ENCODE measurements around the gene PIK3C2G. TPM values are rescaled to one million over a fixed set of nuclear protein-coding genes. Genes with fewer than 3 reads are reported as not detected.

The PIK3C2G gene
- total RNA-seq, 2 donors from 2014 or later = 0.09 to 0.10 TPM

DNA sequence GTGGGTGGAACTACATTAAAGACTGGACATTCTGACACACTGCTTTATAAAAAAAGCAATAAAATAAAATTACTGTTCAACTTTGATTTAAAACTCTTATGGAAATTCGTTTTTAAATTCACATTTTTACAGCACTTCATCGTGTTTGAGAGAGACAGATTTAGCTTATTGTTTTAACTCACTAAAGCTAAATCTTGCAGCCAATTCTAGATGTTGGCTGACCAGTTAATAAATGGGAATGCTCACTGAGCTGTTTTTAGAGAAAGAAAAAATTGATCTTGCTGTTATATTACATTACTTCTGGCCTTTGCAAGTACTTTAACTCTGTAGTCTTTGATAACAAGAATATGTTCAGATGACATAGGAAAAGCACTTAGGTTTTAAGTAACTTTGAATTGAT is 319.4 kb downstream of the PIK3C2G start:
- DNase-seq (ENCODE audit: low spot score) = no peak
- intact Hi-C loops (cut with DNase I) = no loop called here

GRCh38 chr12:18581232-18581962 is 320.1 kb downstream of the PIK3C2G start:
- DNase-seq (ENCODE audit: low spot score) = no peak
- intact Hi-C loops (cut with DNase I) = no loop called here

DNA sequence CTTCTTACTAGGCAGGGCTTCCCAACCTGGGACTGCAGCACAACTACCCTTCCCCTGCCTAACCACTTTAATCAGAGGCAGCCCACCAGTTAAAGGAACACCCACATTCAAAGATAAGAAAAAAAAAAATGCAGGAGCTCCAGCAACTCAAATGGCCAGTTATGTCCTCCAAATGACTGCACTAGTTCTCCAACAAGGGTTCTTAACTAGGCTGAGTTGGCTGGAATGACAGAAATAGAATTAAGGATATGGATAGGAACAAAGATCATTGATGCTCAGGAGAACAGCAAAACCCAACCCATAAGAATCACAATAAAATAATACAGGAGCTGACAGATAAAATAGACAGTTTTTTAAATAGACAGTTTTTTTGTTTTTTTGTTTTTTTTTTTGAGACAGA is 322.3 kb downstream of the PIK3C2G start:
- intact Hi-C loops (cut with DNase I) = no loop called here

GRCh38 chr12:18586581-18586980 is 325.3 kb downstream of the PIK3C2G start:
- intact Hi-C loops (cut with DNase I) = no loop called here
- DNase-seq (ENCODE audit: low spot score) = no peak

More for the DNA sequence above, 322.3 kb downstream of the PIK3C2G start:
- no peak for DNase-seq (ENCODE audit: low spot score)

- intact Hi-C loops (cut with DNase I) = no loop called here
- DNase-seq (ENCODE audit: low spot score) = no peak
These were observed 328.0 kb downstream of the PIK3C2G start for GRCh38 chr12:18589316-18589715.

DNA sequence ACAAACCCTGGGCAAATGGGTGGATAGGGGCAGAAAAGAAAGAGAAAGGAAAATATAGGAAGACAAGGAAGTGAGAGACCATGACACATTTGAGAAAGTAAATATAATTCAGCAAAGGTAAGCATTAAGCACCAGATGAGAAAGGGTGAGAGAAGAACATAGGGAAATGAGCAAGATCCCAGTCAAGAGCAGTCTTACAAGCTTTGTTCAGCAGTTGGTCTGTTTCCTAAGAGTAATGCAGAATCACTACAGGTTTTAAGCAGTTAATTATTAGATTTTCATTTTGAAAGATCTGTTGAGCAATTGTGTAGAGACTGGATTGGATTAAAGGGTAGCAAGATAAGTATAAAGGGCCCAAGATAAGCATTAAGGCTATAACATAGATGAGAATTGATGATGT is 330.2 kb downstream of the PIK3C2G start:
- intact Hi-C loops (cut with DNase I) = no loop called here
- DNase-seq (ENCODE audit: low spot score) = no peak

DNA sequence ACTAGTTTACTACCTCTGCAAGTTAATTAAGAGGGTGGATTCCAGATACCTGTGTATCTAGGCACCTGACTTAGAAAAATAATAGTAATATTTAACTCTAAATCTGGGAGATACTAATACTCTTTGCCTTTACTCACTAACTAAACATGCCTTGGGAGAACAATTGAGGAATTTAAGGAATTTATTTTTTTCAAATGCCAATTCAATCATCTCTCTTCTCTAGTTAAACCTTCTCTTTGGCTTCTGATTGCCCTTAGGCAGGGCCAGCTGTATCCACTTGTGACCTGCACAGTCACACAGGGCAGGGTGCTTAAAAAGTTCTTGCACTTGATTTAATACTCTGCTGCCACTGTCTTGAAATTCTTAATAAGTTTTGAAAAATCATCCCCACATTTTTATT is 334.1 kb downstream of the PIK3C2G start:
- DNase-seq (ENCODE audit: low spot score) = no peak
- intact Hi-C loops (cut with DNase I) = no loop called here

- intact Hi-C loops (cut with DNase I) = no loop called here
- DNase-seq (ENCODE audit: low spot score) = no peak
These were observed 340.6 kb downstream of the PIK3C2G start for GRCh38 chr12:18601962-18602361.

- DNase-seq (ENCODE audit: low spot score) = no peak
- intact Hi-C loops (cut with DNase I) = no loop called here
These were observed 351.7 kb downstream of the PIK3C2G start for GRCh38 chr12:18612971-18613370.

GRCh38 chr12:18620986-18621385 is 359.7 kb downstream of the PIK3C2G start:
- no peak for DNase-seq (ENCODE audit: low spot score)
- intact Hi-C loops (cut with DNase I) = no loop called here

DNA sequence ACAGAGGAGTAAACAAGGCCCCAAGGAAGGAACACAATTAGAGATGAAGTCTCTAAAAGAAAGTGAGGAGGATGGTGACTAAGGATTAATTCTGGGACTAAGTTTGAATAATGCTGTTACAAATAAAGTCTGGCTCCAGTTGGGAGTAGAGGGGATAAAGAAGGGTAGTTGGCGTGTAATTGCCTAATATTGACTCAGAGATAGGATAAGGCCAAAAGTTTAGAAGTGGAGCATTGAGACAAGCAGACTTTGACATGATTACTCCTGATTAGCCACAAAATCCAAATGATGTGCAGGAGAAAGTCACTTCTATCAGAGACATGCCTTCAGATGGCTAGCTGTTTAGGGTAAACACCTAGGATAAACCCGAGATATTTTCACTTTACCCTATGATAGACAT is 368.1 kb downstream of the PIK3C2G start:
- intact Hi-C loops (cut with DNase I) = no loop called here
- no peak for DNase-seq (ENCODE audit: low spot score)

GRCh38 chr12:18629916-18630315 is 368.6 kb downstream of the PIK3C2G start:
- intact Hi-C loops (cut with DNase I) = no loop called here

DNA sequence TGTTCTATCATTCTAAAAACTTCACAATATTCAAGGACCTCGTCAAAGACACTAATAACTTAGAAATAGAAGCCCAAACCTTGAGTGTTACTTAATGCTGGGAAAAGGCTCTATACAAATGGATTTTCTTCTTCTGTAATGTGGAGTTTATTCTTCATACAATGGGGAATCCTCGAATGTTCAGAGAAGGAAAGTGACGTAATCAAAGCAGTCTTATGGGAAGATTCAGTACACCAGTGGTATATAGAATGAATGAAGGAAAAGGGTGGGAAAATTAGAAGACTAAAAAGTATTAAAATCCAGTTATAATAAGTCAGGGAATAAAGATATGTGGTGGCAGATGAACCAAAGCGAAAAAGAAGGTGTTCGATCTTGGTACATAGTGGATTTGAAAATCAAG is 370.0 kb downstream of the PIK3C2G start:
- intact Hi-C loops (cut with DNase I) = no loop called here

More at GRCh38 chr12:18629916-18630315, 368.6 kb downstream of the PIK3C2G start:
- DNase-seq (ENCODE audit: low spot score) = no peak

GRCh38 chr12:18632848-18633247 is 371.5 kb downstream of the PIK3C2G start:
- DNase-seq (ENCODE audit: low spot score) = no peak
- intact Hi-C loops (cut with DNase I) = no loop called here

More for the DNA sequence above, 370.0 kb downstream of the PIK3C2G start:
- no peak for DNase-seq (ENCODE audit: low spot score)

DNA sequence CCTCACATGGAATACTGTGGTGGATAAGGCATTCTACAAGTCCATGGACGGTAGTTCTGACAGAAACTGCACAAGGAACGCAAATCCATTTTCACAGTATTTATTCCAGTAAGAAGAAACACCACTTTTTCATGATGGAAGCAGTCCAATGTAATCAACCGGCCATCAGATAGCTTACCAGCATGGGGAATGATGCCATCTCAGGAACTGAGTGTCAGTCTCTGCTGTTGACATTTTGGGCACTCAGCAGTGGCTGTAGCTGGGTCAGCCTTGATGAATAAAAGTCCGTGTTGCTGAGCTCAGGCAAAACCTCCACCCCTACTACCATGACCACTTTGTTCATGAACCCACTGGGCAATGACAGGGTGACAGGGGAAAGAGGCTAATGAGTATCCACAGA is 373.1 kb downstream of the PIK3C2G start:
- no peak for DNase-seq (ENCODE audit: low spot score)
- intact Hi-C loops (cut with DNase I) = no loop called here

GRCh38 chr12:18640321-18640955 is 379.1 kb downstream of the PIK3C2G start:
- intact Hi-C loops (cut with DNase I) = no loop called here
- no peak for DNase-seq (ENCODE audit: low spot score)

DNA sequence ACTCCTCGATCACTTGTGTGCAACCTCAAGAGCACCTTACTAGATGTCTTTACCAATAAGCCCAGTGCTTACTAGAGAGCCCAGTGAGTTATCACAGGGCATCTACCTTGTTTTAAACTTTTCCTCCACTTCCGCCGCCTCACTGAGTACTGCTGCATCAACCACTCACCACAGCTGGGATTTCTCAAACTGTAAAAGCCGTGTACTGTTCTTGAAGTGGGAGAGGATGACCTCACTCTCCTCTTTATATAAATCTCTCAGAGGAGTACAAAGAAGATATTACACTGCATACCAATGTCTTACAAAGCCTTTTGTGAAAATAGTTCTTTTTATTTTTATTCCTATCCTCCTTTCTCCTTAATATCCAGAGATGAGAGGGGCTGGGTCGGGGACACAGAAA is 382.4 kb downstream of the PIK3C2G start:
- DNase-seq (ENCODE audit: low spot score) = no peak
- intact Hi-C loops (cut with DNase I) = no loop called here

GRCh38 chr12:18644564-18644963 is 383.2 kb downstream of the PIK3C2G start:
- intact Hi-C loops (cut with DNase I) = no loop called here
- no peak for DNase-seq (ENCODE audit: low spot score)

- intact Hi-C loops (cut with DNase I) = no loop called here
- no peak for DNase-seq (ENCODE audit: low spot score)
These were observed 385.1 kb downstream of the PIK3C2G start for GRCh38 chr12:18646286-18646890.

DNA sequence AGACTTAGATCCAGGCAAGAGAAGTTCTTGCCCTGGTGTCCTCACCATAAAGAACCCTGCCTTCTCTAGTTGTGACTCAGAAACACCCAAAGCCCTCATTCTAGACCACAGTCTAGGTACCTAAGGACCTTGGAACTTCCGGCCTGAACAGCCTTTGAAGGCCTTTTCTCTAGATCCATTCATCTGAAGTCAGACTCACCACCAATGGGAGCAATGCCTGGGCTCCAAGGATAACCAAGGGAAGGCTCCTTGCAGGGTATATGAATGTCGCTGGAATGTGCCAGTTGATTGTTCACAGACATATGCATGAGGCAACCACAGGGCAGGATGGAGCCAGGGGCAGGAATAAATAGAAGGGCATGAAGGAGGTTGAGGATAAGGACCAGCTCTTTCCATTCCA is 390.2 kb downstream of the PIK3C2G start:
- no peak for DNase-seq (ENCODE audit: low spot score)
- intact Hi-C loops (cut with DNase I) = no loop called here

GRCh38 chr12:18652596-18652995 is 391.3 kb downstream of the PIK3C2G start:
- DNase-seq (ENCODE audit: low spot score) = no peak

More at GRCh38 chr12:18652596-18652995, 391.3 kb downstream of the PIK3C2G start:
- intact Hi-C loops (cut with DNase I) = no loop called here
